ENCODE results near the gene MINDY4.

The MINDY4 gene

DNA sequence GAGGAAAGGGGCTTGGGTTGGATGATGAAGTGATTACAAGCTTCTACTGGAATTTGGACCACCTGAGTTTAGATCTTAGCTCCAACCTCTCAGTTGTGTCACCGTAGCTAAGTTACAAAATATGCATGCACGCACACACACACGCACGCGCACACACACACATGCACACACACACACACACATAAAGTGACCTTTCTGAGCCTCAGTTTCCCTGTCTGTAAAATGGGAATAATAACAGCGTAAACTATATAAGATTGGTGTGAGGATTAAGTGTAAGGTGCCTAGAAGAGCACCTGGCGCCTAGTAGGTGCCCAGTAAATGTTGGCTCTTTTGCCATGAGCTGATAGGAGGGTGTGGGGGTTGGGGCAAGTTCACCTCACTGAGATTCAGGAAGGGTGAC, 127.8 kb downstream of the MINDY4 start:
- Histone ChIP-seq H3K9ac (ENCODE audit: low read depth, low read length) (no peak overlapping the region), H3K27ac (ENCODE audit: low read depth, low read length) (no peak overlapping the region), H3K36me3 (ENCODE audit: control insufficient read depth, insufficient read depth, low read length) (no peaks in the 10 kb centered on the region), H3K4me3 (ENCODE audit: low read depth, low read length) (no peak overlapping the region), H3K27me3 (ENCODE audit: control insufficient read depth, insufficient read depth, low read length) (no peaks in the 10 kb centered on the region), H3K4me1 (ENCODE audit: control insufficient read depth, insufficient read depth, low read length) (no peaks in the 10 kb centered on the region), H3K9me3 (ENCODE audit: control insufficient read depth, insufficient read depth, low read length) (no peaks in the 10 kb centered on the region)

DNA sequence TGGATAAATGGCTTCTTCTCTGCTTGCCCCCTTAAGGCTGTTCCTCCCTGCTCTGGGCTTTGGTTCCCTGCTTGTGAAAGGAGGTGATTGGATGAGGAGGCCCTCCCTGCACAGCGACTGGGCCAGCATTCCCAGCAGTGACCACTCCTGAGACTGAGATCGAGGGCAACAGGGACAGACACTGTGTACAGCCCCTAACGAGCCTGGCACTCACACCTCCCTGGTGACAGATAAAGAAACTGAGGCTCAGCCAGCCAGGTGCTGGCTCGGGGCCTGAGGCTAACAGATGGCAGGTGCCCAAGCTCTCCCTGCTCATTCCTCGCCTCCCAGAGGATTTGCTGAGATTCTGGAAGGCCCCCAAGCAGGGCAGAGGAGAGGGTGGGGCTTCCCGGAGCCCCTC, 128.4 kb downstream of the MINDY4 start:
- no peak overlapping the region for H3K27ac ChIP-seq (ENCODE audit: low read depth, low read length)
- H3K9me3 ChIP-seq (ENCODE audit: control insufficient read depth, insufficient read depth, low read length): no peaks in the 10 kb centered on the region
- no peak overlapping the region for H3K4me3 ChIP-seq (ENCODE audit: low read depth, low read length)
- H3K27me3 ChIP-seq (ENCODE audit: control insufficient read depth, insufficient read depth, low read length): no peaks in the 10 kb centered on the region
- no peak overlapping the region for H3K9ac ChIP-seq (ENCODE audit: low read depth, low read length)
- no peaks in the 10 kb centered on the region for H3K4me1 ChIP-seq (ENCODE audit: control insufficient read depth, insufficient read depth, low read length)
- H3K36me3 ChIP-seq (ENCODE audit: control insufficient read depth, insufficient read depth, low read length): no peaks in the 10 kb centered on the region

DNA sequence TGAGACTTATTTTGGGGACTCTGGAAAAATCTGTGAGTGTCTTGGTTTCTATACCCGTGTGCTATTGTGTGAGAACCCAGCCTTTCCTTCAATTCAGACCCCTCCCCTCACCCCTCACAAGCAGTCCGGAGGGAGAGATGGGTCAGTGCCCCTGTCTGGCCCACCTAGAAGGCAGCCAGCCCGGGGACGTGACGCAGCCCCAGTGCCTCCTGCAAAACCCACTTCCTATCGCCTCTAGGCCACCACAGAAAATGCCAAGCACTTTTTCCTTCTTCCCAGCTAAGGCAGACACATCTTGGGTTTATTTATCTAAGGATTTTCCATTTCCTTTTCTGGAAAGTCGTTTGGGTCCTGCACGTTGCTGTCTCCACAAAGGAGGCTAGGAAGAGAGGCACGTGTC, 128.8 kb downstream of the MINDY4 start:
- H3K4me1 ChIP-seq (ENCODE audit: control insufficient read depth, insufficient read depth, low read length): no peaks in the 10 kb centered on the region
- H3K36me3 ChIP-seq (ENCODE audit: control insufficient read depth, insufficient read depth, low read length): no peaks in the 10 kb centered on the region
- H3K27ac ChIP-seq (ENCODE audit: low read depth, low read length): no peak overlapping the region
- H3K9ac ChIP-seq (ENCODE audit: low read depth, low read length): no peak overlapping the region
- H3K9me3 ChIP-seq (ENCODE audit: control insufficient read depth, insufficient read depth, low read length): no peaks in the 10 kb centered on the region
- no peak overlapping the region for H3K4me3 ChIP-seq (ENCODE audit: low read depth, low read length)
- no peaks in the 10 kb centered on the region for H3K27me3 ChIP-seq (ENCODE audit: control insufficient read depth, insufficient read depth, low read length)

DNA sequence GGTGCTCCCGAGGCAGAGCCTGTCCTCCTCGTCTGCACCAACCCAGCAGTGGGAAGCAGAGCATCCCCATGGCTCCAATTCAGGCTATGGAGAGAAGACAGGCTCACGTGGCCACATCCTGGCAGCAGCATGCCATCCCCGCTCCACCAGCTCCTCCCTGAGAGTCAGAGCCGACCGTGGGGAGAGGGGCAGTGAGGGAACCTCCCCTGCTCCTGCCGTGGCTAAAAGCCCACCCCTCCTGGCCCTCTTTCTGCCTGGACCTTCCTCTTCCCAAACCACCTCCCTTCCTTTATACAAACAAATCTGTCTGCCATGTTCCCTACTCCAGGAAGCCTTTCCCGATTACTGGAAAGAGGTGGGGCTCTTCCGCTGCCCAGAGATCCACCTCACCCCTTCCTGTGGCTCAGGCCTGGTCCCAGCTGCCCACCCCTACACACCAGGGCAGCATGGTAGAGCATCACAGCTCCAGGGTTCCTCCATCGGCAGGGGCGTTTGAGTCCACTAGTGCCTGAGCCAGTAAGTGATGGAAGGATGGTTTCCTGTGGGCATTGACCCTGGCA, 129.7 kb downstream of the MINDY4 start:
- Histone ChIP-seq H3K4me1 (ENCODE audit: control insufficient read depth, insufficient read depth, low read length) (no peaks in the 10 kb centered on the region), H3K9ac (ENCODE audit: low read depth, low read length) (no peak overlapping the region), H3K4me3 (ENCODE audit: low read depth, low read length) (no peak overlapping the region), H3K27me3 (ENCODE audit: control insufficient read depth, insufficient read depth, low read length) (no peaks in the 10 kb centered on the region), H3K9me3 (ENCODE audit: control insufficient read depth, insufficient read depth, low read length) (no peaks in the 10 kb centered on the region), H3K36me3 (ENCODE audit: control insufficient read depth, insufficient read depth, low read length) (no peaks in the 10 kb centered on the region), H3K27ac (ENCODE audit: low read depth, low read length) (no peak overlapping the region)

DNA sequence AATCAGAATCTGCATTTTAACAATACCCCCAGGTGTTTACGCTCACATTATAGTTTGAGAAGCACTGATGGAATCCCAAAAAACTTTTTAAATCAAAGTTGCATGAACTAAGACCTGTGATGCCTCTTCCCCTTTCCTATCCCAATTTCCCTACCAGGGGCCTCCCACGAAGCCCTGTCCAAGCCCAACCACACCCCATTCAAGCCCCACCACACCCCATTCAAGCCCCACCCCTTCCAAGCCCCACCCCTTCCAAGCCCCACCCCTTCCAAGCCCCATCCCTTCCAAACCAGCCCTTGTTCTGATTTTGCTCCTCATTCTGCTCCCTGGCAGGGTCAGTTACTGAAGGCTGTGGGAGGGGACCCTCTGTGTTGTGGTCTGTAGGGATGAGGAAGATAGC, 130.6 kb downstream of the MINDY4 start:
- no peaks in the 10 kb centered on the region for H3K4me1 ChIP-seq (ENCODE audit: control insufficient read depth, insufficient read depth, low read length)

DNA sequence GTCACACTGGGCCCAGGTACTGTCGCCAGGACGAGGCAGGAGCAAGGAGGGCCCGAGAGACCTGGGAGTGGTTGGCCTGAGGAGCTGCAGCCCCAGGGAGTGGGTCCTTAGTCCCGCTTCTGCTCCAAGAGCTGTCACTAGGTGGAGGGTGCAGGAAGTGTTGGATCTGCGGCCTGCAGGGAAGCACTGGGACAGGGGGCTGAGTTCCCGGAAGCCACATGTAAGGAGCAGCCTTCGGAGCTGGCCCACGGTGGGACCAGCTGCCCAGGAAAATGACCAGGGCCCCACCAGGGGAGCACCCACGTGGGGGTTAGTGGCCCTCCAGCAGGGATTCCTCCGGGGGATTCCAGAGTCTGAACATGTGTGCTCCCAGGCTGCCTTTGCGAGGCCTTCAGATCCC, 131.2 kb downstream of the MINDY4 start:
- no peak overlapping the region for H3K9ac ChIP-seq (ENCODE audit: low read depth, low read length)
- H3K27me3 ChIP-seq (ENCODE audit: control insufficient read depth, insufficient read depth, low read length): no peaks in the 10 kb centered on the region
- H3K27ac ChIP-seq (ENCODE audit: low read depth, low read length): no peak overlapping the region
- H3K36me3 ChIP-seq (ENCODE audit: control insufficient read depth, insufficient read depth, low read length): no peaks in the 10 kb centered on the region
- H3K4me1 ChIP-seq (ENCODE audit: control insufficient read depth, insufficient read depth, low read length): no peaks in the 10 kb centered on the region
- no peak overlapping the region for H3K4me3 ChIP-seq (ENCODE audit: low read depth, low read length)
- H3K9me3 ChIP-seq (ENCODE audit: control insufficient read depth, insufficient read depth, low read length): no peaks in the 10 kb centered on the region

More for the DNA sequence above, 130.6 kb downstream of the MINDY4 start:
- Histone ChIP-seq H3K4me3 (ENCODE audit: low read depth, low read length) (no peak overlapping the region), H3K9me3 (ENCODE audit: control insufficient read depth, insufficient read depth, low read length) (no peaks in the 10 kb centered on the region), H3K27me3 (ENCODE audit: control insufficient read depth, insufficient read depth, low read length) (no peaks in the 10 kb centered on the region), H3K9ac (ENCODE audit: low read depth, low read length) (no peak overlapping the region), H3K27ac (ENCODE audit: low read depth, low read length) (no peak overlapping the region), H3K36me3 (ENCODE audit: control insufficient read depth, insufficient read depth, low read length) (no peaks in the 10 kb centered on the region)

DNA sequence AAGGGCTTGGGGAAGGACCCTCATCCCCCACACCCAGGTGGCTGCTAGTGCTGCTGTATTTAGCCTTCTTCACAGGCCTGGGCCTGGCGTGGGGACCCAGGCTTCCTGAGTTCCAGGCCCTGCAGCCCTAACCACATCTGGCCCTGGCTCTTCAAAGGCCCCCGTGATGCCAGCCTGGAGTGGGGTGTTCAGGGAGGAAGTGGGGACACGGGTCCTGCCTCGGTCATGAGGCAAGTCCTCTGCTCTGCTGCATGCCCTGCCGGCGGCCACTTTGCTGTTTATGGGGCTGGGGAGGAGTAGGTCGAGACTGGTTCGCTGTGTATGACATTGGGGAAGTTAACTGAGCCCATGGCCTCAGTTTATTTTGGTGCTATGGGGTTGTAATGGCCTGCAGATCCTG, 131.9 kb downstream of the MINDY4 start:
- no peak overlapping the region for H3K27ac ChIP-seq (ENCODE audit: low read depth, low read length)
- no peak overlapping the region for H3K9ac ChIP-seq (ENCODE audit: low read depth, low read length)
- no peaks in the 10 kb centered on the region for H3K27me3 ChIP-seq (ENCODE audit: control insufficient read depth, insufficient read depth, low read length)
- no peaks in the 10 kb centered on the region for H3K36me3 ChIP-seq (ENCODE audit: control insufficient read depth, insufficient read depth, low read length)
- no peaks in the 10 kb centered on the region for H3K4me1 ChIP-seq (ENCODE audit: control insufficient read depth, insufficient read depth, low read length)
- H3K4me3 ChIP-seq (ENCODE audit: low read depth, low read length): no peak overlapping the region
- no peaks in the 10 kb centered on the region for H3K9me3 ChIP-seq (ENCODE audit: control insufficient read depth, insufficient read depth, low read length)

DNA sequence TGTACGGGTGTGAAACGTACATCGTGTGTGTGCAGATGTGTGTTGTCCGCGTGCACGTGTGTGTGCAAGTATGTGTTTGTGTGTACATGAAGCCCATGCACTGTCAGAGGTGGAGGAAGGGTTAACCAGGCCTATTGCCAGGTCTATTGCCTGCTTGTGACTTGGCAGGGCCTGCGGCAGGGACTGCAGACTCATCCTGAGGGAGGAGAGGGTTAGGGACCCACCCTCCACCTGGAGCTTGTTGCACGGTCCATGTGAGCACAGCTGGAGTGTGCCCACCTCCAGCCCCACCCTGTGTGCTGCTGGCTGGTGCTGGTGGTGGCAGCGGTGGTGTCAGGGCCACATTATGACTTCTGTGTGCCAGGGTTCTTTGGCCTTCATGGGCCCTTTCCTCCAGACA, 133.3 kb downstream of the MINDY4 start:
- Histone ChIP-seq H3K27me3 (ENCODE audit: control insufficient read depth, insufficient read depth, low read length) (no peaks in the 10 kb centered on the region), H3K27ac (ENCODE audit: low read depth, low read length) (no peak overlapping the region), H3K9ac (ENCODE audit: low read depth, low read length) (no peak overlapping the region), H3K4me1 (ENCODE audit: control insufficient read depth, insufficient read depth, low read length) (no peaks in the 10 kb centered on the region), H3K4me3 (ENCODE audit: low read depth, low read length) (no peak overlapping the region), H3K36me3 (ENCODE audit: control insufficient read depth, insufficient read depth, low read length) (no peaks in the 10 kb centered on the region), H3K9me3 (ENCODE audit: control insufficient read depth, insufficient read depth, low read length) (no peaks in the 10 kb centered on the region)

DNA sequence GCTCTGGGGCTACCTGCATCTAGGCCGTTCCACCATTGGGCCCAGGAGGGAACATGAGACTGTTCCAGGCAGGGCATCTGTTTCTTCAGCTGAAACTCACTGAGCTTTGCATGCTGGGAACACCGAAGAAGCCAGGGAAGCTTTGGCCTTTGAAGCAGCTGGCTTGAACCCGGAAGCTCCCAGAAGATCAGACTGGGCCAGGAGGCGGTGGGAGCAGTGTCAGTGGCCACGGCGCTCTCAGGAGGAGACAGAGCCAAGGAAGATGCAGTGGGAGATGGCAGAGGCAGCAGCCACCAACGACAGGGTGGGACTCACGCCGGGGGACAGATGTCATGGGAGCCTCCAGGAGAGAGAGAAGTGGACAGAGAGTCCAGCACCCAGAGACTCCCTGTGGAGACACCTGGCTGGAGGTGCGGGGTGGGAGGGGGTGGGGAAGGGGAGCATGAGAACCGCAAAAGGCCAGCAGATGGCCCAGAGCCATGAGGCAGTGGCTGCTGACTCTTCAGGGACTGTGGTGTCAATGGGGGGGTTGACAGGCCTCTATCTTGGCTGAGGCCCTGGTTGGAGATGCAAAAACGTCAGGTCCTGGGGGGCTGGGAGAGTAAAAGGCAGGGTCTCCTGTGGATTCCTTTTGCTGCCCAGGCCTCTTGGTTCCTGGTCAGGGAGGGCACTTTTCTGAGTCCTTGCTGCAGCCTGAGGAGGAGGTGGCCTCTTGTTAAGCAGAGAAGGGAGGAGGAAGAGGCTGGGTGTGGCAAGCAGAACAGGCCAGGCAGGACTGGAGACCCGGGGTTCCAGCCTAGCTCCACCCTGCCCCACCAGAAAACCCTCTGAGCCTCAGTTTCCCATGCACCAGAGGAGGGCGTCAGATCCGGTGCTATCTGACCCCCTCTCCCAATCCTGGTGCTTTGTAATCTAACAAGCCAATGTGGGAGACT, 134.1 kb downstream of the MINDY4 start:
- Histone ChIP-seq H3K27me3 (ENCODE audit: control insufficient read depth, insufficient read depth, low read length) (no peaks in the 10 kb centered on the region), H3K9me3 (ENCODE audit: control insufficient read depth, insufficient read depth, low read length) (no peaks in the 10 kb centered on the region), H3K9ac (ENCODE audit: low read depth, low read length) (no peak overlapping the region), H3K27ac (ENCODE audit: low read depth, low read length) (no peak overlapping the region), H3K4me3 (ENCODE audit: low read depth, low read length) (no peak overlapping the region), H3K36me3 (ENCODE audit: control insufficient read depth, insufficient read depth, low read length) (no peaks in the 10 kb centered on the region), H3K4me1 (ENCODE audit: control insufficient read depth, insufficient read depth, low read length) (no peaks in the 10 kb centered on the region)

DNA sequence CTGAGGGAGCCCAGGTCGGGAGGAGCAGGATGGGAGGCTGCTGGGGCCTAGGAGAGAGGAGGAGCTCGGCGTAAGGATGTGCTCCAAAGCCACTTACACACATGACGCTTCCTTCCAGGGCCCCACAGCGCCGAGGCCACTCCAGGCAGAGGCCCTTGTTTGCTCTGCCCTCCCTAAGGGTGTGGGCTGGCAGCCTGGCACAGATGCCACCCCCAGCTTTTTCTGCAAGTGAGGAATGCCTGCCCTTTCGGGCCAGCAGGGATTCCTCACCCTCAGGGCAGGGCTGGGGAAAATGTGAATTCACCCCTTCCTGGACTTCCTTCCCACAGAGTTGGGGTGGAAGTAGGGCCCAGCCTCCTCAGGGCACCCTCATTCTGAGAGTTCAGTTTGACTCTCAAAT, 134.8 kb downstream of the MINDY4 start:
- Histone ChIP-seq H3K27ac (ENCODE audit: low read depth, low read length) (no peak overlapping the region), H3K9ac (ENCODE audit: low read depth, low read length) (no peak overlapping the region), H3K9me3 (ENCODE audit: control insufficient read depth, insufficient read depth, low read length) (no peaks in the 10 kb centered on the region), H3K27me3 (ENCODE audit: control insufficient read depth, insufficient read depth, low read length) (no peaks in the 10 kb centered on the region), H3K36me3 (ENCODE audit: control insufficient read depth, insufficient read depth, low read length) (no peaks in the 10 kb centered on the region), H3K4me3 (ENCODE audit: low read depth, low read length) (no peak overlapping the region), H3K4me1 (ENCODE audit: control insufficient read depth, insufficient read depth, low read length) (no peaks in the 10 kb centered on the region)

DNA sequence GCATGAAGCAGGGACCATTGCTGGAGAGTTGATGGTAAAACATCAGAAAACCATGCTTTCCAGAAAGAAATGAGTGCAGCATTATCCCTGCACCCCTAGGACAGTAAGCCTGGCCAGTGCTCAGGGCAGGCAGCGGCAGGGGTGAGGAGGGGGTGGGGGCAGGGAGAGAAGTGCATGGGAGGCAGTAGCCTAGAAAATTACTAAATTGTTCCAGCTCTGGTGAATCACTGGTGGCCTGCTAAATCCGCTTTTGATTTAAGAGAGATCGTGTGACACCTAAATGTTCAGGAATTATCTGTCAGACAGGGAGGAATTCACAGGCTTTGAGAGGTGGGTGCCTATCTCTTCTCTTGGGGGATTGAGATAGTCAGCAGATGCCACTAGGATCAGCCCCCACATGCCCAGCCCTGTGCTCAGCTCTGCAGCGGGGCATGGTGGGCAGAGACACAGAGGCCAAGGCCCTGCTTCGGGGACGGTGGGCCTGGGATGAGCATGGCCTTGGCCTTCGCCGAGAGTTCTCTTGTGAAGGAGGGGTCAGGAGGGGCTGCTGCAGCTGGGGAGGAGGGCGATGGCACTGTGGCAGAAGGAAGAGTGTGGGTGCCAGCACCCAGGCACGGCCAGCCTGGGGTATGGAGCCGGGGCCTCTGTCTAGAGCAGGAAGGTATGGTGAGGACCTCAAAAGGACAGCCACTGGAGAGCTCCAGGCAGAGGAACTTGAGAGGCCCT, 135.5 kb downstream of the MINDY4 start:
- H3K27me3 ChIP-seq (ENCODE audit: control insufficient read depth, insufficient read depth, low read length): no peaks in the 10 kb centered on the region
- H3K9me3 ChIP-seq (ENCODE audit: control insufficient read depth, insufficient read depth, low read length): no peaks in the 10 kb centered on the region
- H3K9ac ChIP-seq (ENCODE audit: low read depth, low read length): no peak overlapping the region
- no peaks in the 10 kb centered on the region for H3K4me1 ChIP-seq (ENCODE audit: control insufficient read depth, insufficient read depth, low read length)
- H3K27ac ChIP-seq (ENCODE audit: low read depth, low read length): no peak overlapping the region
- no peaks in the 10 kb centered on the region for H3K36me3 ChIP-seq (ENCODE audit: control insufficient read depth, insufficient read depth, low read length)
- no peak overlapping the region for H3K4me3 ChIP-seq (ENCODE audit: low read depth, low read length)
